GM18907 (cell line): ENCODE data around the gene GPRC5B.

ENCODE experiments used
- ATAC-seq: cut with Tn5 transposase; IDR thresholded peaks from one replicate; pipeline ENCODE4 v1.9.1; 2021; ENCODE audit warnings: mild to moderate bottlenecking, moderate library complexity; ENCODE audit not compliant: unreplicated experiment

Gene GPRC5B

DNA sequence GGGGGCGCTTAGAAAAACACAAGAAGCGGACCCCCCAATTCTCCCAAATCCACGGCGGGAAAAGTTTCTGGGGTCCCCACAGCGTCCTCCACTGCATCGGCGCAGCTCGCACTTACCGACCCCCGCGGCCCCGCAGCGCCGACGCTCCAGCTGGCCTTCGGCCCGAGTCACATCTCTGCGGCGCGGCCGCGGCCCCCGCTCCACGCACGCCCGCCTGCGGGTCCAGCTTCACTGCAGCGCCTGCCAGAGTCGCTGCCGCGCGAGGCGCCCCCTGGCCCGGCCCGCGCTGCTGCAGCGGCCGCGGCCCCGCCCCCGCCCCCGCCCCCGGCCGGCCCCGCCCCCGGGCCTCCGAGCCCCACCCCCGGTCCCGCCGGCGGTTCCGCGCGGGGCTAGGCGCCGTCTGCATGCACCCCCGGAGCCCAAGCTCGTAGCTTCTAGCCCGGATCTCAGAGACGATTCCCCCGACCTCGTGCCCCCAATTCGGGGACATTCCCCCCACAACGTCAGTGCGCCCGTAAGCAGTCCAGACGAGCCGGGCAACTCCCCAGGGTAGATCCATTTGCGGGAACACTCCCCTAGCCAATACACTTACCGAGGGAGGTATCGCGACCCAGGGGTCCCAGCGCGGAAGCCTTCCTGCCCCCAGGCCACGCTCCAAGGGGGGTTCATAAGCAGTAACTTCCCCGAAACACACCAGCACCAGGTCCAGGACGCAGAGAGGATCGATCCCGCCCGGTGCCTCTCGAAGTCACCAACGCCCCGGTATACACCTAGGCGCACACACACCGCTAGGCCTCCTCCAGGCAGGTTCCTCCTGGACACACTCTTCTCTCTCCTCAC is at the start of gene GPRC5B:
Gene GPRC5B, minus strand, starts transcription at position 238 of the 840 bp plus-strand sequence. CDS start 12,003 bp downstream, outside the sequence.
- ATAC-seq, result no peak

GRCh38 chr16:19933740-19934139 is 49.1 kb upstream of the GPRC5B start:
- ATAC-seq, result no peak

DNA sequence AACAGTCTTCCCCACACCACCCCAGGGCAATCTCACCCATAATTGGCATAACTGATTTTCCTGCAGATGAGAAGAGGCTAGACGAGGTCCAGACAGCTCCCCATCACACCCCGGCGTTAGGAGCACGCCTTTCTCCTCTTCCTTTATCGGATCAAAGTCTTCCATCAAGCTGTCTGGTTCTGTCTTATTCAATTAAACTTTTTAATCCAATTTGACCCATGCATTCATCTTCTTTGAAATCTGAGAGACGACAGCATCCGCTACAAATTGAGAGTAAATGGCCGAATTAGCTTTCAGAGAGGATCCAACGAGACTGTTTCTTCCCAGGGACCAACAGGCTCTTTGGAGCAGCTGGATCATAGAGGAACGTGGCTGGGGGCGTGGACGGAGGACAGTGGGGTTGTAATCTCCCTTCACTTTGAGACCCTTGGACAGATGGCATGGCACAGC is 44.4 kb upstream of the GPRC5B start:
- ATAC-seq, result no peak

GRCh38 chr16:19928432-19928831 is 43.8 kb upstream of the GPRC5B start:
- no peak for ATAC-seq

DNA sequence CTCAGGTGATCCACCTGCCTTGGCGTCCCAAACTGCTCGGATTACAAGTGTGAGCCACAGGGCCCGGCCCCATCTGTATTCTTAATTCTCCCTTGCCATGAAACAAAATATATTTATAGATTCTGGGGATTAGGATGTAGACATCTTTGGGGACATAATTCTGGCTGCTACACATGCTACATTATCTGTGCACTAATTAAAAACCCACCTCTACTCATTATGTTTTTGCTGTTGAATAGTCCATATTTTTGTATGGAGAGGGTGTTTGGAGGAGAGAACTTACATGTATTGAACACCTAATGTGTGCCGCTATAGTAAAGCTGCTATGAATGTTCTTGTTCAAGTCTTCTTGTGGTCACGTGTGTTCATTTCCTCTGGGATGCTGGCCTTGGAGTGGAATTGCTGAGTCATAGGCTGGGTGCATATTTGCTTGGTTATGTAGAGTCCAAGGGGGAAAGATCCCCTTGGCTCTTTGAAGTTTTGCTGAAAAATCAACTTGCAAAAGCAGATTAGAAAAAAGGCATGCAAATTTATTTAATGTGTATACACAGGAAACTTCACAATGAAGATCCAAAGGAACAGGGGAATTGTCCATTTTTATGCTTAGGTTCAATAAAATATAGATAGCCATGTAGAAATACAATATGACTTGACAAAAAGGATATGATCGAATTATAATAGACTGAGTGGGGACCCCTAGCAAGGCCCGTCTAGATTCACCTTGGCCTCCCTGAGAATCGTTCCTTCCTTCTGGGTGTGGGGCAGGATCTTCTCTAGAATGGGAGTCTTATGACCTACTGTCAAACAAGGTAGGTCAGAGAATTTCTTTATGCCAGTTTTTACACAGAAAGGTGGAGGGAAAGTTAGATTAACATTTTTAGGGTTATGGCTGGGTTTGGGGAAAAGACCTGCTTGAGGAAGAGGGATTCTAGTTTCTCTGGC is 42.1 kb upstream of the GPRC5B start:
- ATAC-seq, result no peak

DNA sequence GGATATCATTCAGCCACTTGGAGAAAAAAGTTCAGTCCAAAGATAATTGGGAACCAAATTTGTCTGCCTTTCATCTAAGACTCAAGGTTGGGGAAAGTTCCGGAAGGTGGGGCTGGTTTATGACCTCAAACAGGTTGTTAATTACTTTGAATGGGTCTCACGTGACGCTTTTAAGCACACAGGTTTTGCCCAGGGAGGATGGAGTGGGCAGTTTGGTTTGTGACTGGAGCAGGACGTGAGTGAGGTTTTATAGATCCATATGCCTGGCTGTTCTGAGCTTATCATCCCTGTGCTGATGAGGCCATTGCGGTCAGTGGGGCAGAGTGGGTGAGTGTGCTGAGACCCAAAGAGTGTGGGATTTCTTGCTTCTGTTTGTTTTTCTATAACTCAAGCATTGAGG is 38.7 kb upstream of the GPRC5B start:
- ATAC-seq, result no peak

DNA sequence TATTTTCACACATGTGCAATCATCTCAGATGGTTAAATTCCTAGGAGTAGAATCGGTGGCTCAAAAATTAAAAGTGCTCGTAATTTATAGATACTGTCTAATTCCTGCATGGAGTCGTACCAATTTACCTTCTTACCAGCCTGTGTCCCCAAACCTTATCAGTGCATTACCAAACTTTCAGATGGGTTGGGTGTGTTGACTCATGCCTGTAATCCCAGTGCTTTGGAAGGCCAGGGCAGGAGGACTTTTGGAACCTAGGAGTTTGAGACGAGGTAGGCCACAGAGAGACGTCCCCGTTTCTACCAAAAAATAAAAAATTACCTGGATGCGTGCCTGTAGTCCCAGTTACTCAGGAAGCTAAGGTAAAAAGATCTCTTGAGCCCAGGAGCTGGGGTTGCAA is 34.5 kb upstream of the GPRC5B start:
- no peak for ATAC-seq

GRCh38 chr16:19916064-19916463 is 31.4 kb upstream of the GPRC5B start:
- no peak for ATAC-seq

- ATAC-seq, result no peak
Observed at GRCh38 chr16:19914877-19915276, 30.2 kb upstream of the GPRC5B start.

- ATAC-seq, result no peak
Observed at GRCh38 chr16:19913340-19913645, 28.6 kb upstream of the GPRC5B start.

GRCh38 chr16:19912455-19913339 is 28.0 kb upstream of the GPRC5B start:
- no peak for ATAC-seq

DNA sequence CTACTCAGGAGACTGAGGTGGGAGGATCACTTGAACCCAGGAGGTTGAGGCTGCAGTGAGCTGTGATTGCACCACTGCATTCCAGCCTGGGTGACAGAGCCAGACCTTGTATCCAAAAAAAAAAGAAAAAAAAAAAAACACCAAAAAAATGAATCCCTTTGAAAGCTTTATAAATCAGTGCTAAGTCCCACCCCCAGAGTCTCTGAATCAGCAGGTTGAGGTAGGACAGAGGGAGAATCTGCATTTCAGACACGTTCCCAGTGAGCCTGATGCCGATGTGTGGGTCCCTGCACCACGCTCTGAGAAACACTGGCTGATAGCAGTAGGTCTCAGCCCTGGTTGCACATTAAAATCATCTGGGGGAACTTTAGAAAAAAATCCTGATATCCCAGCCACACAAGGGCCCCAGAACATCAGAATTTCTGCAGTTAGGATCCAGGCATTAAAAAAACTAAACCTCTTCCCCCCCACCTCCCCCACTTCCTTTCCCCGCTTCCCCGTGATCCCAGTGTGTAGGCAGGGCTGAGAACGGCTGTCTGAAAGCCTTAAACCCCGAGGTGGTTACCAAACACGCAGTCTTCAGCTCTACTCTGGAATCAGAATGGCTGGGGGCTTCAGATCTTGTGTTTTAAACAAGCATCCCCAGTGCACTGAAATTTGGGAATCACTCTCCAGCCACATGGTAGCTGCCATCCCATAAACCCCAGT is 27.3 kb upstream of the GPRC5B start:
- ATAC-seq, result no peak

DNA sequence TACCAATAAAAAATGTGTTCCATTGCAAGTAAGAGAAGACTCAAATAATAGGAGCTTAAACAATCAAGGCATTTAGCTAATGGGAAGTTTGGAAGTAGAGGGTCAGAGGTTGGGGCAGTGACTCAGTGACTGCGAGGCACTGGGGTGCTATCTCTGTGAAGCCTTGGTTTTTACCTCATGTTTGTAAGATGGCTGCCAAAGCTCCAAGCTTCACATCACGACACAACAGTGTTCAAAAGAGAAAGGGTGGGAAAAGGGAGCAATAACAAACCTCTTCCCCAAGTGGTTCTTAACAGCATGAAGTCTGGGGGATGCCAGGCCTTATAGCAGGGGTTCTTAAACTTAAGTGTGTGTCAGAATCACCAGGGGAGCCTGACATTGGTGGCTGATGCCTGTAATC is 26.6 kb upstream of the GPRC5B start:
- ATAC-seq, result no peak

GRCh38 chr16:19909750-19910322 is 25.2 kb upstream of the GPRC5B start:
- no peak for ATAC-seq

DNA sequence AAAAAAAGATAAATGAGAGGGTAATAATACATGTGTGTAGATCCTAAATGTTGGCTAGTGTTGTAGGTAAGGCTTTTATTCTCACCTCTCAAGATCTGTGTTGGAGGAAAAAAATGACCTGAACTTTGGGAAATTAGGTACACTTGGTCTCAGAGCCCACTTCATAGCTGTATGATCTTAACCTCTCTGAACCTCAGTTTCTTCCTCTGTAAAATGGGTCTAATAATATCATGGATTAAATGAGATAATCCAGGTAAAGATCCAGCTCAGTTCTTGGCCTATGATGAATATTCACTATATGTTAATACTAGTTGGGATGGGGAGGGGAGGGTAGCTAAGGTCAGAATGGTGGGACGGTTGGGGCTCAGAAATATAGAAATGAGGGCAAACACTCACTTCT is 24.3 kb upstream of the GPRC5B start:
- no peak for ATAC-seq

DNA sequence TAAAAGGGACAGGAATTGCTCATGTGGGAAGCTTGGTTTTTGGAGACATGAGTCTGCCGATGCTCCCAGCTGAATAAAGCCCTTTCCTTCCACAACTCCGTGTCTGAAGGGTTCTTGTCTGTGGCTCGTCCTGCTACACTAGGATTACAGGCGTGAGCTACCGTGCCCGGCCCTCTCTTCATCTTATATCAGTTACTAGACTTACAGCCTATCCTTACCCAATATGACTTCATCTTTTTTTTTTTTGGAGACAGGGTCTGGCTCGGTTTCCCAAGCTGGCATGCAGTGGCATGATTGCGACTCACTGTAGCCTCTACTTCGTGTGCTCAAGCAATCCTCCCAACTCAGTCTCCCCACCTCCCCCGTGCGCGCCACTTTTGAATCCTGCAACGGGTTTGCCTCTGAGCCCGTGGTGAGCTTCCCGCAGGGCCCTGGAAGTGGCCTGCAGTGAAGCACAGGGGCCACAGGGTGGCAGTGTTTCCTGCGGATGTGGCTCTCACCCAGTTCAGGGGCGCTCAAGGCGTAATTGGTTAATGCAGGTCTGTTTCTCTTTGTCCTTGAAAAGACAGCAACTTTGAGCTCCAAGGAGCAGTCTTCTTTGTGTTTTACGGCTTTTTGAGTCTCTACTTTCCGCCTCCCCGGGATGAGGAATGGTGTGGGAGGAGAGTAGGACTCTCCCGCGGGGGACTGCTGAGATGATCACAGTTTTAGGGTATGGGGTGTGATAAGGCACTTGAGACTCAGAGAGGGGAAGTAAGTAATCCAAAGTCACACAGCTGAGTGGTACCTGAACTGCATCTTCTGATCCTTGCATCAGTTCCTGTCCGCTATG is 22.7 kb upstream of the GPRC5B start:
- peak; percentile 72 for ATAC-seq

DNA sequence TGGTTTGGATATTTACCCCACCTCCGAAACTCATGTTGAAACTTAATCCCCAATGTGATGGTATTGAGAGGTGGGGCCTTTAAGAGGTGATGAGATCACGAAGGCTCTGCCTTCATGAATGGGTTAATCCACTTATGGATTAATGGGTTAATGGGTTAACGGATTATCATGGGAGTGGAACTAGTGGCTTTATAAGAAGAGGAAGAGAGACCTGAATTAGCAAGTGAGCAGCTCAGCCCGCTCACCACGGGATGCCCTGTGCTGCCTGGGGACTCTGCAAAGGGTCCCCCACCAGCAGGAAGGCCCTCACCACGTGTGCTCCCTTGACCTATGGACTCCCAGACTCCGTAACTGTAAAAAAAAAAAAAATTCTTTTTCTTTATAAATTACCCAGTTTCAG is 16.5 kb upstream of the GPRC5B start:
- no peak for ATAC-seq

- ATAC-seq, result no peak
Observed at GRCh38 chr16:19899605-19899955, 14.9 kb upstream of the GPRC5B start.

- ATAC-seq, result no peak
Observed at GRCh38 chr16:19898924-19899604, 14.4 kb upstream of the GPRC5B start.
